ENCODE measurements around the gene SRL. TPM values are rescaled to one million over a fixed set of nuclear protein-coding genes. Genes with fewer than 3 reads are reported as not detected.

Gene SRL
- total RNA-seq, 2 donors from 2014 or later, result not detected

Other genes starting within 250 kb of the SRL start
- gene ADCY9, start 125.6 kb downstream of the SRL start, total RNA-seq, result 10 to 100 TPM; 11.1 to 23.6 TPM
- 10 to 100 TPM; 10.8 to 46.2 TPM for gene TFAP4, start 30.9 kb upstream of the SRL start, total RNA-seq
- gene GLIS2, start 74.0 kb upstream of the SRL start, total RNA-seq, result under 1 TPM; 0.31 to 0.43 TPM
- 100 to 1,000 TPM in 1 of 2 donors, 10 to 100 TPM in 1; 59.0 to 114 TPM for gene PAM16, start 109.2 kb upstream of the SRL start, total RNA-seq
- under 1 TPM in 1 of 2 donors, not detected in 1; 0.33 TPM for gene VASN, start 129.8 kb upstream of the SRL start, total RNA-seq
- gene CORO7, start 174.5 kb upstream of the SRL start, total RNA-seq, result 100 to 1,000 TPM; 140 to 166 TPM
- 10 to 100 TPM; 55.0 to 99.8 TPM for gene DNAJA3, start 183.8 kb upstream of the SRL start, total RNA-seq
- gene NMRAL1, start 232.5 kb upstream of the SRL start, total RNA-seq, result 10 to 100 TPM; 40.7 to 80.9 TPM
- gene HMOX2, start 234.3 kb upstream of the SRL start, total RNA-seq, result 100 to 1,000 TPM in 1 of 2 donors, 10 to 100 TPM in 1; 99.5 to 102 TPM